ENCODE measurements around the gene ELFN2.

Gene ELFN2

DNA sequence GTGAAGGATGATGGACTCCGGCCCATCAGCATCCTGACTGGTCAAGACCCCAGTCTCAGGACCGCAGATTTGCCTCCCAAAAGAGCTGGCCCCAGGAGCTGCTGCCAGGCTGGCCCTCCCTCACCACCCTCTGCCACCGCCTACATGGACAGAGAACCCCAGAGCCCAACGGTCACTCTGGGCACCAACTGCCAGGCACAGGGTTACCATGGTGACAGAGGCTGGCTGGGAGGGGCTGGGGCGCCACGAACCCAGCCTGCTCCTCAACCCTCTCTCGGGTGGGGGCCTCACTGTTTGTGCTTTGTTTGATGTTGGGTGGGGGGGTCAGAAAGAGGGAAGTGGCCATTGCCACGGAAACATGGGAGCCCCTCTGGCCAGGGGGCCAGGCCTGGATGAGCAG lies 55.8 kb downstream of the ELFN2 start:
- no peak overlapping the region for H3K4me2 ChIP-seq (ENCODE audit: insufficient read depth, low read length)
- no peak for TF ChIP-seq EZH2 (IDR thresholded peaks at IDR 0.05; ENCODE audit: borderline replicate concordance, low read depth, low read length, severe bottlenecking)
- TF ChIP-seq, protein P1, sequence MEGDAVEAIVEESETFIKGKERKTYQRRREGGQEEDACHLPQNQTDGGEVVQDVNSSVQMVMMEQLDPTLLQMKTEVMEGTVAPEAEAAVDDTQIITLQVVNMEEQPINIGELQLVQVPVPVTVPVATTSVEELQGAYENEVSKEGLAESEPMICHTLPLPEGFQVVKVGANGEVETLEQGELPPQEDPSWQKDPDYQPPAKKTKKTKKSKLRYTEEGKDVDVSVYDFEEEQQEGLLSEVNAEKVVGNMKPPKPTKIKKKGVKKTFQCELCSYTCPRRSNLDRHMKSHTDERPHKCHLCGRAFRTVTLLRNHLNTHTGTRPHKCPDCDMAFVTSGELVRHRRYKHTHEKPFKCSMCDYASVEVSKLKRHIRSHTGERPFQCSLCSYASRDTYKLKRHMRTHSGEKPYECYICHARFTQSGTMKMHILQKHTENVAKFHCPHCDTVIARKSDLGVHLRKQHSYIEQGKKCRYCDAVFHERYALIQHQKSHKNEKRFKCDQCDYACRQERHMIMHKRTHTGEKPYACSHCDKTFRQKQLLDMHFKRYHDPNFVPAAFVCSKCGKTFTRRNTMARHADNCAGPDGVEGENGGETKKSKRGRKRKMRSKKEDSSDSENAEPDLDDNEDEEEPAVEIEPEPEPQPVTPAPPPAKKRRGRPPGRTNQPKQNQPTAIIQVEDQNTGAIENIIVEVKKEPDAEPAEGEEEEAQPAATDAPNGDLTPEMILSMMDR (IDR thresholded peaks at IDR 0.05; ENCODE audit: borderline replicate concordance, extremely low read depth, low read length, poor library complexity, severe bottlenecking), result no peak
- DNase-seq (no peak), ATAC-seq (ENCODE audit: insufficient read depth, low read depth) (no peak)
- H3K27ac ChIP-seq (ENCODE audit: low read length), result no peak overlapping the region
- no peak overlapping the region for H2AFZ ChIP-seq (ENCODE audit: low read depth, low read length)
- no peaks in the 10 kb centered on the region for H3K4me1 ChIP-seq (ENCODE audit: insufficient read depth, low read length)
- no peaks in the 10 kb centered on the region for H3K36me3 ChIP-seq (ENCODE audit: insufficient read depth, low read length)
- H3K27me3 ChIP-seq (ENCODE audit: insufficient read depth, low read length, poor library complexity), result no peaks in the 10 kb centered on the region
- no peaks in the 10 kb centered on the region for H3K9me3 ChIP-seq (ENCODE audit: insufficient read depth, low read length, severe bottlenecking)
- no peak overlapping the region for H3K4me3 ChIP-seq (ENCODE audit: low read depth in 1 of 2, low read length in 2 of 2)
- H4K20me1 ChIP-seq (ENCODE audit: insufficient read depth, low read length), result no peaks in the 10 kb centered on the region; the same call in 1 of the 2 replicates
- no peaks in the 10 kb centered on the region for H3K79me2 ChIP-seq (ENCODE audit: insufficient read depth, low read length)
- H3K9ac ChIP-seq (ENCODE audit: low read depth, low read length), result no peak overlapping the region

DNA sequence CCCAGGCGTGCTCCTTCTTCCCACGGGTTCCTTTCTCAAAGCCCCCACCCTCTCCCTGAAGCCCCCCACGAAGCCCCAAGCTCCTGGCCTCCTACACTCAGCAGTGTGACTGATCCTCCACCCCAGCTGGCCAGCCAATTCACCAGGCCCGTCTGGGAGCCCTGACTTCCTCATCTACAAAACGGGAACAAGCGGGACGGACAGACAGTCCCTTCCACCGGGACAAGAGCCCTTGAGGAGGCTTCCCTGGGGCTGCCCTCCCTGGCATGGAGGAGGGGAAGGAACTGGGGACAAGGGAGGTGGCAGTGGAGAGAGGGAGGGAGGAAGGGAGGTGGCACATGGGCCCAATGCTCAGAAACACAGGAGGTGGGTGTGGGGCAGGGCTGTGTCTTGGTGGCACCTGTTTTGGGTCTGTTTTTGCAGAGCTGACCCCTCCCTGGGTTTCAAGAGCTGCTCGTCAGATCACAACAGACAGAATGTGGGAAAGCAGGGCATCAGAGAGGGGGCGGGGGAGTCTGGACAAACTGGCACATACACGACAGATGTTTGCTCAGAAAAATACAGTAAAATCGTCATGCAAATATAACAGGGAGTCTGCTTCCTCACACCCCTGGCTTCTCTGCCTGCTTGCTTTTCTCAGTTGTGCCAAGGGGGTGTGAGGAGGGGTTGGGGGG lies 56.8 kb downstream of the ELFN2 start:
- no peak overlapping the region for H3K27ac ChIP-seq (ENCODE audit: low read length)
- DNase-seq (peak; percentile 9), ATAC-seq (ENCODE audit: insufficient read depth, low read depth) (no peak)
- no peak overlapping the region for H3K4me2 ChIP-seq (ENCODE audit: insufficient read depth, low read length)
- no peak overlapping the region for H3K4me3 ChIP-seq (ENCODE audit: low read depth in 1 of 2, low read length in 2 of 2)
- H3K4me1 ChIP-seq (ENCODE audit: insufficient read depth, low read length), result no peaks in the 10 kb centered on the region
- H3K9ac ChIP-seq (ENCODE audit: low read depth, low read length), result no peak overlapping the region
- no peaks in the 10 kb centered on the region for H3K79me2 ChIP-seq (ENCODE audit: insufficient read depth, low read length)
- no peaks in the 10 kb centered on the region; the same call in 1 of the 2 replicates for H4K20me1 ChIP-seq (ENCODE audit: insufficient read depth, low read length)
- no peaks in the 10 kb centered on the region for H3K36me3 ChIP-seq (ENCODE audit: insufficient read depth, low read length)
- TF ChIP-seq, protein P1 (IDR thresholded peaks at IDR 0.05; ENCODE audit: borderline replicate concordance, extremely low read depth, low read length, poor library complexity, severe bottlenecking), result no peak
- no peak for TF ChIP-seq EZH2 (IDR thresholded peaks at IDR 0.05; ENCODE audit: borderline replicate concordance, low read depth, low read length, severe bottlenecking)
- no peak overlapping the region for H2AFZ ChIP-seq (ENCODE audit: low read depth, low read length)
- no peaks in the 10 kb centered on the region for H3K9me3 ChIP-seq (ENCODE audit: insufficient read depth, low read length, severe bottlenecking)
- no peaks in the 10 kb centered on the region for H3K27me3 ChIP-seq (ENCODE audit: insufficient read depth, low read length, poor library complexity)

DNA sequence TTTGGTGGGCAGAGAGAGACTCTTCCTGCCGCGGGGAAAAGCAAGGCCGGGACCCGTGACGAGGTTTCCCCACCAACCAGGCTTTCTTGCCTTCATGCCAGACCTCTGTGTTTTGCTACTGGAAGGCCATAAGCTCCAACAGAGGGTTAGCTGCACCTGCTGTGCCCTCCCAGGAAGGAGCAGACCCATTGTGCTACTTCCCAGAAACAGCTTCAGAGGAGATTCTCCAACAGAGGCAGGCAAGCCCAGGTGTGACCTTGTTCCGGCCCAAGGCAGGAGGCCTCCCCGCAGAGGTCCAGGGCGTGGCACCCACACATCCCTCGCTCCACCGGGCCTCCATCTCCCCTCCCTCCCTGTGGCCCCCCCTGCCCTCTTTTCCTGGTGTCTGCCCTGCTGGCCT lies 57.8 kb downstream of the ELFN2 start:
- Histone ChIP-seq H3K9ac (ENCODE audit: low read depth, low read length) (no peak overlapping the region), H3K27me3 (ENCODE audit: insufficient read depth, low read length, poor library complexity) (no peaks in the 10 kb centered on the region), H3K9me3 (ENCODE audit: insufficient read depth, low read length, severe bottlenecking) (no peaks in the 10 kb centered on the region), H3K4me2 (ENCODE audit: insufficient read depth, low read length) (no peak overlapping the region), H4K20me1 (ENCODE audit: insufficient read depth, low read length) (no peaks in the 10 kb centered on the region; the same call in 1 of the 2 replicates), H3K36me3 (ENCODE audit: insufficient read depth, low read length) (no peaks in the 10 kb centered on the region), H2AFZ (ENCODE audit: low read depth, low read length) (no peak overlapping the region), H3K79me2 (ENCODE audit: insufficient read depth, low read length) (no peaks in the 10 kb centered on the region), H3K4me1 (ENCODE audit: insufficient read depth, low read length) (no peaks in the 10 kb centered on the region), H3K4me3 (ENCODE audit: low read depth in 1 of 2, low read length in 2 of 2) (no peak overlapping the region), H3K27ac (ENCODE audit: low read length) (no peak overlapping the region)
- DNase-seq (no peak), ATAC-seq (ENCODE audit: insufficient read depth, low read depth) (no peak; the same call in 2 of the 3 replicates)
- TF ChIP-seq EZH2 (IDR thresholded peaks at IDR 0.05; ENCODE audit: borderline replicate concordance, low read depth, low read length, severe bottlenecking), result no peak
- TF ChIP-seq, protein P1 (IDR thresholded peaks at IDR 0.05; ENCODE audit: borderline replicate concordance, extremely low read depth, low read length, poor library complexity, severe bottlenecking), result no peak
